ENCODE measurements around the gene RANBP3.
"Not testable (repeated sequence)": the region's sequence is repeated elsewhere in the genome, so short reads cannot be mapped to it uniquely, and the experiment has no call there.

Gene RANBP3

DNA sequence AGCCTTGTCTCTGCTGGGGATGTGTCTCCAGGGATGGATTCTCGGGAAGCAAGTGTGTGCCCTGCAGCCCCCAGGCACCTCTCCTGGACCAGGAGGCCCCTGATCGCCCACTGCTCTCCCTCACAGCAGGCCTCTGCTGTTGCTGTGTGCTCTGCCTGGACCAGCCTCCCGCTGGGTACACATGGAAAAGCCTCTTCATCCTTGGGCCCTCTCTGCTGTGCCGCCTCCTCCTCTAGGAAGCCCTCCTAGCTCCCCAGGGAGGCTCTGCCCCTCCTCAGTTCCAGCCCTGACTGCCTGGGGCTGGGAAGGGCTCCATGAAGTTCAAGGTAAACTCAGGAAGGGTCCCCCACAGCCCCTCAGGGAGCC lies 86.4 kb downstream of the RANBP3 start:
- DNase-seq: no peak
- Mint-ChIP-seq H3K4me1 (peaks cover 17% of the 10 kb centered on the region), H3K4me3 (no peak overlapping the region), H3K9me3 (no peaks in the 10 kb centered on the region), H3K27me3 (ENCODE audit: low read depth, poor library complexity) (peaks cover 7% of the 10 kb centered on the region), H3K27ac (no peak overlapping the region), H3K36me3 (ENCODE audit: low read depth) (no peaks in the 10 kb centered on the region)
- TF ChIP-seq, protein P1, sequence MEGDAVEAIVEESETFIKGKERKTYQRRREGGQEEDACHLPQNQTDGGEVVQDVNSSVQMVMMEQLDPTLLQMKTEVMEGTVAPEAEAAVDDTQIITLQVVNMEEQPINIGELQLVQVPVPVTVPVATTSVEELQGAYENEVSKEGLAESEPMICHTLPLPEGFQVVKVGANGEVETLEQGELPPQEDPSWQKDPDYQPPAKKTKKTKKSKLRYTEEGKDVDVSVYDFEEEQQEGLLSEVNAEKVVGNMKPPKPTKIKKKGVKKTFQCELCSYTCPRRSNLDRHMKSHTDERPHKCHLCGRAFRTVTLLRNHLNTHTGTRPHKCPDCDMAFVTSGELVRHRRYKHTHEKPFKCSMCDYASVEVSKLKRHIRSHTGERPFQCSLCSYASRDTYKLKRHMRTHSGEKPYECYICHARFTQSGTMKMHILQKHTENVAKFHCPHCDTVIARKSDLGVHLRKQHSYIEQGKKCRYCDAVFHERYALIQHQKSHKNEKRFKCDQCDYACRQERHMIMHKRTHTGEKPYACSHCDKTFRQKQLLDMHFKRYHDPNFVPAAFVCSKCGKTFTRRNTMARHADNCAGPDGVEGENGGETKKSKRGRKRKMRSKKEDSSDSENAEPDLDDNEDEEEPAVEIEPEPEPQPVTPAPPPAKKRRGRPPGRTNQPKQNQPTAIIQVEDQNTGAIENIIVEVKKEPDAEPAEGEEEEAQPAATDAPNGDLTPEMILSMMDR (IDR thresholded peaks at IDR 0.05): no peak

DNA sequence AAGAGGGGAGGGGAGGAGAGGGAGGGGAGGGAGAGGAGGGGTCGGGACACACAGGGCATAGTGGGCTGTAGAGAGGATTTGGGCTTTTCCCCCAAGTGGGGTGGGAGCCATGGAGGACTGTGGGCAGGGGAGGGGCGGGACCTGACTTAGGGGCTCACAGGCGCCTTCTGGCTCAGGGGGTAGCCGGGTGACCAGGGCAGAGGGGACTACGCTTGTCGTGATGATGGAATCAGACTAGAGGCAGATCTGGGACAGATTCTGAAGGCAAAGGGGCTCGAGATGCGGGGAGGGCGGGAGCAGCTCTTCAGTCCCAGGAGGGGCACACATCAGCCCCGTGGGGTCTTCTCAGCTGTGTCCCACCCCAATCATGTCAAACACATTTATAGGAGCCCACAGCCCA lies 87.8 kb downstream of the RANBP3 start:
- DNase-seq: no peak
- Mint-ChIP-seq H3K27ac (no peak overlapping the region), H3K4me1 (peaks cover 25% of the 10 kb centered on the region), H3K9me3 (peaks cover 3% of the 10 kb centered on the region), H3K36me3 (ENCODE audit: low read depth) (no peaks in the 10 kb centered on the region), H3K4me3 (no peak overlapping the region), H3K27me3 (ENCODE audit: low read depth, poor library complexity) (peaks cover 11% of the 10 kb centered on the region)
- TF ChIP-seq, protein P1 (IDR thresholded peaks at IDR 0.05): no peak

DNA sequence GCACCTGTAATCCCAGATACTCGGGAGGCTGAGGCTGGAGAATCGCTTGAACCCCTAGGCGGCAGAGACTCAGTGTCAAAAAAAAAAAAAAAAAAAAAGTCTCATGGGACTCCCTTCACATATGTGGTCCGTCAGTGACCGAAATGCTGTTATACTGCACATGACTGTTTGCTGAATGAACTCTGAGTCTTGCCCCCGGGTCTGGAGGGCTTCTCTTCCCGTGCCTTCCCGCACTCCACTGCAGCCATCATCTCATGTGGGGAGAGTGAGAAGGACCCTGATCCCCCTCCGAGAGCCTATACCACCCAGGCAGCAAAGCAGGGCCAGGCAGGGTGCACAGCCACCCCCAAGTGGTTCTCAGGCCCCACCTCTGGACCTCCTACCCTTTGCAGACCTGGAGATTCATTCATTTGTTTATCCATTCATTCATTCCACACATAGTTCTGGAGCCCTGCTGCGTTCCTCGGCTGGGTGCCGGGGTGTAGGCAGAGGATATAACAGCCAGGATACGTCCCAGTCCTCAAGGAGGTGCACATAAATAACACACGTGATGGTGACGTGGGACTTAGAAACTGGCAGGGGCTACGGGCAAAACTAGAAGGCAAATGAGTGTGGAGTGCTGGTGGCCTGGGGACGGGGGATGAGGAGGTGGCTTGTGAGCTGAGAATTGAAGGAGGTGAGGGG lies 88.5 kb downstream of the RANBP3 start:
- H3K27me3 Mint-ChIP-seq (ENCODE audit: low read depth, poor library complexity): peaks cover 11% of the 10 kb centered on the region
- no peak overlapping the region for H3K27ac Mint-ChIP-seq
- DNase-seq: no peak
- TF ChIP-seq, protein P1 (IDR thresholded peaks at IDR 0.05): no peak
- peaks cover 26% of the 10 kb centered on the region for H3K4me1 Mint-ChIP-seq
- no peak overlapping the region for H3K4me3 Mint-ChIP-seq
- H3K9me3 Mint-ChIP-seq: peaks cover 3% of the 10 kb centered on the region
- H3K36me3 Mint-ChIP-seq (ENCODE audit: low read depth): no peaks in the 10 kb centered on the region

DNA sequence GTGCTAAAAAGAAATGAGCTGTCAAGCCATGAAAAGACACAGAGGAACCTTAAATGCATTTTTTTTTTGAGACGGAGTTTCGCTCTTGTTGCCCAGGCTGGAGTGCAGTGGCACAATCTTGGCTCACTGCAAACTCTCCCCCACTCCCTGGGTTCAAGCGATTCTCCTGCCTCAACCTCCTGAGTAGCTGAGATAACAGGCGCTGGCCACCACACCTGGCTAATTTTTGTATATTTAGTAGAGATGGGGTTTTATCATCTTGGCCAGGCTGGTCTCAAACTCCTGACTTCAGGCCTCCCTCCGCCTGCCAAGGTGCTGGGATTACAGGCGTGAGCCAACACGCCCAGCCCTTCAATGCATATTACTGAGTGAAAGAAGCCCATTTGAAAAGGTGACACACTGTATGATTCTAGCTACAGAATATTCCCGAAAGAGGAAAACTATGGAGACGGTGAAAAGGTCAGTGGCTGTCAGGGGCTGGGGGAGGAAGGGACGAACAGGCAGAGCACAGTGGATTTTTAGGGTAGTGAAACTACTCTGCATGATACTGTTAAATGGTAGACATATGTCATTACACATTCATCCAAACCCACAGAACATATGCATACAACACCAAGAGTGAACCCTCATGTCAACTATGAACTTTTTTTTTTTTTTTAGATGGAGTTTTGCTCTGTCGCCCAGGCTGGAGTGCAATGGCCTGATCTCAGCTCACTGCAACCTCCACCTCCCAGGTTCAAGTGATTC lies 93.7 kb downstream of the RANBP3 start:
- H3K9me3 Mint-ChIP-seq: not testable (repeated sequence)

DNA sequence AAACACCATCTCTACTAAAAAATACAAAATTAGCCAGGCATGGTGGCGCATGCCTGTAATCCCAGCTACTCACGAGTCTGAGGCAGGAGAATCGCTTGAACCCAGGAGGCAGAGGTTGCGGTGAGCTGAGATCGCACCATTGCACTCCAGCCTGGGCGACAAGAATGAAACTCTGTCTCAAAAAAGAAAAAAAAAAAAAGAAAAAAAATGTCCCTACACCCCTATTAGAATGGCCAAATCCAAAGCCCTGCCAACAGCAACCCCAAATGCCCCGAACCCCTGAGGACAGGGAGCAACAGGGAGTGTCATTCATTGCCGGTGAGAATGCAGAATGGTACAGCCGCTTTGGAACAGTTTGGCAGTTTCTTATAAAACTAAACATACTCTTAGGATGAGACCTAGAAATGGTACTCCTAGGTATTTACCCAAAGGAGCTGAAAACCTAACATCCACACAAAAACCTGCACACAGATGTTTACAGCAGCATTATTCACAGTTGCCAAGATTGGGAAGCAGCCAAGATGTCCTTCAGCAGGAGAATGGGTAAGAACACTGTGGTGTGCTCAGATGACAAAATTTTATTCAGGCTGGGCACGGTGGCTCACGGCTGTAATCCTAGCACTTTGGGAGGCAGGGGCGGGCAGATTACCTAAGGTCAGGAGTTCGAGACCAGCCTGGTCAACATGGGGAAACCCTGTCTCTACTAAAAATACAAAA lies 94.6 kb downstream of the RANBP3 start:
- H3K27ac Mint-ChIP-seq; H3K36me3 Mint-ChIP-seq (ENCODE audit: low read depth); H3K9me3 Mint-ChIP-seq; H3K4me3 Mint-ChIP-seq; DNase-seq: not testable (repeated sequence)
- H3K27me3 Mint-ChIP-seq (ENCODE audit: low read depth, poor library complexity): peaks cover 20% of the 10 kb centered on the region
- H3K4me1 Mint-ChIP-seq: peaks cover 48% of the 10 kb centered on the region

More for the DNA sequence above, 93.7 kb downstream of the RANBP3 start:
- H3K36me3 Mint-ChIP-seq (ENCODE audit: low read depth); DNase-seq; H3K27ac Mint-ChIP-seq; H3K4me3 Mint-ChIP-seq: not testable (repeated sequence)
- Mint-ChIP-seq H3K27me3 (ENCODE audit: low read depth, poor library complexity) (peaks cover 20% of the 10 kb centered on the region), H3K4me1 (peaks cover 43% of the 10 kb centered on the region)

DNA sequence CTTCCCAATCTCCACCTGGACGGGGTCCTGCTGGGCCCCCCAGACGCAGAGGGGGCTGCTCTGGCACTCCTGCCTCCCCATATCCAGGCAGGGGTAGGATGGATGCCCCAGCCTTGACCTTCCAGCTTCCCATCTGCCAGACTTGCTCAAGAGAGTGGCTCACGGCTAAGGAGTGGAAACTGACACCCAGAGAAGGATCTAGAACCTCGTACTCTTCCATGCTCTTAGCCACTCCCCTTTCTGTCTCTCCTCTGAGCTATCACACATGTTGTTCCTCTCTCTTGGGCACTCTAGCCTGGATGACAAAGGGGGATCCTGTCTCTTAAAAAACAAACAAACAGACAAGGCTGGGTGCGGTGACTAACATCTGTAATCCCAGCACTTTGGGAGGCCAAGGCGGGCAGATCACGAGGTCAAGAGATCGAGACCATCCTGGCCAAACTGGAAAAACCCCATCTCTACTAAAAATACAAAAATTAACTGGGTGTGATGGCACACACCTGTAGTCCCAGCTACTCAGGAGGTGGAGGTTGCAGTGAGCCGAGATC lies 95.4 kb downstream of the RANBP3 start:
- no peak overlapping the region for H3K4me3 Mint-ChIP-seq
- TF ChIP-seq, protein P1 (IDR thresholded peaks at IDR 0.05): no peak
- no peak overlapping the region for H3K27ac Mint-ChIP-seq
- no peak for DNase-seq
- H3K9me3 Mint-ChIP-seq: peaks cover 3% of the 10 kb centered on the region
- H3K27me3 Mint-ChIP-seq (ENCODE audit: low read depth, poor library complexity): peaks cover 20% of the 10 kb centered on the region
- no peaks in the 10 kb centered on the region for H3K36me3 Mint-ChIP-seq (ENCODE audit: low read depth)
- H3K4me1 Mint-ChIP-seq: peaks cover 56% of the 10 kb centered on the region

All from nephron progenitor cell (in vitro differentiated cells).